Smooth muscle cell (in vitro differentiated cells): ENCODE data around the gene ACY1. TPM values are rescaled to one million over a fixed set of nuclear protein-coding genes. Genes with fewer than 3 reads are reported as not detected.

ENCODE experiments used
- DNase-seq: peaks from one replicate; lab custom pipeline; 2025; ENCODE audit not compliant: unreplicated experiment; lab: John Stamatoyannopoulos, UW
- H2AFZ ChIP-seq: fragments of 200-600 bp; sonication (generic); 2 replicates; pipeline ENCODE4 v1.6.0; 2016; ENCODE audit warnings: antibody characterized with exemption, low read depth, mild to moderate bottlenecking
- H3F3A ChIP-seq: fragments of 200-600 bp; sonication (generic); 2 replicates; pipeline ENCODE4 v1.6.0; 2017; ENCODE audit warnings: antibody characterized with exemption, low read depth
- H3K27ac ChIP-seq: fragments of 200-600 bp; sonication (generic); 2 replicates; pipeline ENCODE4 v1.5.1; 2016; ENCODE audit warnings: low read depth, mild to moderate bottlenecking
- H3K27me3 ChIP-seq: fragments of 200-600 bp; sonication (generic); 2 replicates; pipeline ENCODE4 v1.6.1; 2016; ENCODE audit warnings: low read depth, mild to moderate bottlenecking
- H3K36me3 ChIP-seq: fragments of 200-600 bp; sonication (generic); 2 replicates; pipeline ENCODE4 v1.5.1; 2016; ENCODE audit warnings: low read depth
- H3K4me1 ChIP-seq: fragments of 200-600 bp; sonication (generic); 2 replicates; pipeline ENCODE4 v1.5.1; 2016; ENCODE audit warnings: low read depth
- H3K4me2 ChIP-seq: fragments of 200-600 bp; sonication (generic); 2 replicates; pipeline ENCODE4 v1.6.0; 2016; ENCODE audit warnings: mild to moderate bottlenecking
- H3K4me3 ChIP-seq: fragments of 200-600 bp; sonication (generic); 2 replicates; pipeline ENCODE4 v1.5.1; 2016; ENCODE audit warnings: mild to moderate bottlenecking
- H3K79me2 ChIP-seq: fragments of 200-600 bp; sonication (generic); 2 replicates; pipeline ENCODE4 v1.6.0; 2016; ENCODE audit warnings: low read depth, mild to moderate bottlenecking
- H3K9ac ChIP-seq: fragments of 200-600 bp; sonication (generic); 2 replicates; pipeline ENCODE4 v1.6.0; 2016; ENCODE audit warnings: low read depth
- H3K9me3 ChIP-seq: fragments of 200-600 bp; sonication (generic); replicated peaks from 2 replicates; pipeline ENCODE4 v1.5.1; 2016; ENCODE audit warnings: low read depth
- H4K20me1 ChIP-seq: fragments of 200-600 bp; sonication (generic); 2 replicates; pipeline ENCODE4 v1.6.0; 2016; ENCODE audit warnings: low read depth
- WGBS: methylation state at CpG from one replicate; pipeline ENCODE4 v1.1.7; 2016; ENCODE audit warnings: low lambda C conversion rate; 5-methylcytosine and 5-hydroxymethylcytosine counted together
- polyA plus RNA-seq: library from polyadenylated mRNA; unstranded; fragments of >200 nt; fragmentation: Nextera tagmentation; extraction: Ambion mirVana; gene quantifications from 2 replicates; pipeline ENCODE4 v1.2.1, GENCODE V29; 2016
- total RNA-seq: library from RNA; depleted of rRNA; stranded (reverse); fragments of >200 nt; gene quantifications from 2 replicates; pipeline ENCODE4 v1.2.3, GENCODE V29; 2014
- TF ChIP-seq, protein P1 (sequence below): fragments of 200-600 bp; sonication (generic); IDR thresholded peaks from 2 replicates; pipeline ENCODE4 v1.5.1; 2017; ENCODE audit warnings: borderline replicate concordance, mild to moderate bottlenecking, antibody characterized with exemption; ENCODE audit not compliant: insufficient read depth, poor library complexity, severe bottlenecking

The ACY1 gene
- total and polyA plus RNA-seq, 2 experiments from 2014 or later: 33.8 to 39.6 TPM

DNA sequence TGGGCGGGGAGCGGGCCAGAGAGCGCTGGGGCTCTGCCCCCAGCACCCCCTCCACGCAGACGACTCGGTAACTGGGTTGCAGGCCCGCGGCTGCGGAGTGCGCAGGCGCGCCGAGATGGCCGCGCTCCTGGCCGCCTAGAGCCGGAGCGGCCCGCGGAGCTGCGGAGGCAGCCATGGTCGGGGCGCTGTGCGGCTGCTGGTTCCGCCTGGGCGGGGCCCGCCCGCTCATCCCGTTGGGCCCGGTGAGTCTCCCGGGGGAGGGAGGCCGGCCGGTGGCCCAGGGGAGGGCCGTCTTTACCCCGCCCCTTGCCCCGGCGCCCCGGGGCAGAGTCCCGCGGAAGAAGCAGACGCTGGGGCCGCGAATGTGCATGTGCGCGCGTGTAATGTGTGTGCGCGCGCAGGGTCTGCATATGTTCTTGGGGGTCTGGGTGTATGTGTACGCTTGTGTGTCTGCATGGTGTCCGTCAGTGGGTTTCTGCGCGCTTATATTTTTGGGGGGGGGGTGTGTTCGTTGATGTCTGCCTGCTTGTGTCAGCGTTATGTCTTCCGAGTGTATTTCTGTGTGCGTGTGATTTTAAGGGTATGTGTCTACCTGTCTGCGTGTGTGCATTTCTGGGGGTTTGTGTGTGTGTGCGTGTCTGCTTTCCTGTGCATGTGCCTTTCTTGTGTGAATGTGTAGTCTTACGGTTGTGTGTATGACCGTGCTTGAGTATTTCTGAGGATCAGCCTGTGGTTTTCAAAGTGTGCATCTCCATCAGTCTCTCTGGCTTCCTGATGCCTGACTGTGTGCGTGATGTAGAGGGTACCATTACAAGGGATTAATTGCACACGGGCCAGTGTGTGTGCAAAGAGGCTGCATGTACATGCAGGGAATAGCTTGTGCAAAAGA is 8.1 kb upstream of the ACY1 start, which contains the start of gene ABHD14A:
TSS of gene ABHD14A (plus strand) at position 102 of the 889 bp plus-strand sequence. CDS start at position 174, 72 bp downstream.
- Histone ChIP-seq H3K27me3 (no peaks in the 10 kb centered on the region), H2AFZ (peak within 1 kb of the TSS; percentile 95), H3K36me3 (no peaks in the 10 kb centered on the region), H3F3A (peaks cover 21% of the 10 kb centered on the region), H3K79me2 (peaks cover 8% of the 10 kb centered on the region), H3K9ac (no peak within 1 kb of the TSS), H3K4me1 (peaks cover 21% of the 10 kb centered on the region), H4K20me1 (no peaks in the 10 kb centered on the region), H3K9me3 (no peaks in the 10 kb centered on the region), H3K4me3 (peak within 1 kb of the TSS; percentile 69), H3K4me2 (peak within 1 kb of the TSS; percentile 98), H3K27ac (no peak within 1 kb of the TSS)
- 4% methylated on average over 59 of the region's 63 CpGs for WGBS
- DNase-seq: peak; percentile 39
- TF ChIP-seq, protein P1, sequence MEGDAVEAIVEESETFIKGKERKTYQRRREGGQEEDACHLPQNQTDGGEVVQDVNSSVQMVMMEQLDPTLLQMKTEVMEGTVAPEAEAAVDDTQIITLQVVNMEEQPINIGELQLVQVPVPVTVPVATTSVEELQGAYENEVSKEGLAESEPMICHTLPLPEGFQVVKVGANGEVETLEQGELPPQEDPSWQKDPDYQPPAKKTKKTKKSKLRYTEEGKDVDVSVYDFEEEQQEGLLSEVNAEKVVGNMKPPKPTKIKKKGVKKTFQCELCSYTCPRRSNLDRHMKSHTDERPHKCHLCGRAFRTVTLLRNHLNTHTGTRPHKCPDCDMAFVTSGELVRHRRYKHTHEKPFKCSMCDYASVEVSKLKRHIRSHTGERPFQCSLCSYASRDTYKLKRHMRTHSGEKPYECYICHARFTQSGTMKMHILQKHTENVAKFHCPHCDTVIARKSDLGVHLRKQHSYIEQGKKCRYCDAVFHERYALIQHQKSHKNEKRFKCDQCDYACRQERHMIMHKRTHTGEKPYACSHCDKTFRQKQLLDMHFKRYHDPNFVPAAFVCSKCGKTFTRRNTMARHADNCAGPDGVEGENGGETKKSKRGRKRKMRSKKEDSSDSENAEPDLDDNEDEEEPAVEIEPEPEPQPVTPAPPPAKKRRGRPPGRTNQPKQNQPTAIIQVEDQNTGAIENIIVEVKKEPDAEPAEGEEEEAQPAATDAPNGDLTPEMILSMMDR: peak; percentile 6

DNA sequence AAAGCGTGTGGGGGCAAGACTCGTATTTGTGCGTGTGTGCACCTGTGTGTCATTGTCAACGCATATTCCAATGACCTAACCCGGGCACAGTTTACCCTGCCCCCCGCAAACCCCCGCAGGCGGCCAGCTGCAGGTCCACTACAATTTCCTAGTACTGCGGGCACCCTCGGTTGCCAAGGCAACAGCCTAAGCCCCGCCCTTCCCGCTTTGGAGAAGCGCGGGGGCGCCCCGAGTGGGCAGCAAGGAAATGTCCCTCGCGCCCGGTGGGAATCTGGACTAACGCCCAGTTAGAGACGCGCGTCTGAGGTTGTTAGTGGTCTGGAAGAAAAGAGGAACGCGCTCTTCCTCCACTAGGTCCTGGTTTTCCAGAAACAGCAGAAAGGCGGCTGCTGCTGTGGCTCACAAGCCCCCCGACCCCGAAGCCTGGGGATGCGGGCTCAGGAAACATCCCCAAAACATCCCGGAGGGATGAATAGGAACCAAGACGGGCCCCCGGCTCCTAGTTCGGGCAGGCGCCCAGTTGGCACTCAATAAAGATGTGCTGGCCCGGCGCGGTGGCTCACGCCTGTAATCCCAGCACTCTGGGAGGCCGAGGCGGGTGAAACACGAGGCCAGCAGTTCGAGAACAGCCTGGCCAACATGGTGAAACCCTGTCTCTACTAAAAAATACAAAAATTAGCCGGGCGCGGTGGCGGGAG is 7.3 kb upstream of the ACY1 start:
- H3K36me3 ChIP-seq: no peaks in the 10 kb centered on the region
- H3F3A ChIP-seq: peaks cover 21% of the 10 kb centered on the region
- H3K27ac ChIP-seq: no peak overlapping the region
- peaks cover 21% of the 10 kb centered on the region for H3K4me1 ChIP-seq
- H3K79me2 ChIP-seq: peaks cover 16% of the 10 kb centered on the region
- DNase-seq: peak; percentile 47
- H3K4me3 ChIP-seq: peak overlapping the region; percentile 69
- peak overlapping the region; percentile 98 for H3K4me2 ChIP-seq
- peak overlapping the region; percentile 95 for H2AFZ ChIP-seq
- TF ChIP-seq, protein P1: peak; percentile 5
- no peak overlapping the region for H3K9ac ChIP-seq
- 48% methylated on average over 46 of the region's 46 CpGs for WGBS
- no peaks in the 10 kb centered on the region for H3K9me3 ChIP-seq
- H3K27me3 ChIP-seq: no peaks in the 10 kb centered on the region
- no peaks in the 10 kb centered on the region for H4K20me1 ChIP-seq

DNA sequence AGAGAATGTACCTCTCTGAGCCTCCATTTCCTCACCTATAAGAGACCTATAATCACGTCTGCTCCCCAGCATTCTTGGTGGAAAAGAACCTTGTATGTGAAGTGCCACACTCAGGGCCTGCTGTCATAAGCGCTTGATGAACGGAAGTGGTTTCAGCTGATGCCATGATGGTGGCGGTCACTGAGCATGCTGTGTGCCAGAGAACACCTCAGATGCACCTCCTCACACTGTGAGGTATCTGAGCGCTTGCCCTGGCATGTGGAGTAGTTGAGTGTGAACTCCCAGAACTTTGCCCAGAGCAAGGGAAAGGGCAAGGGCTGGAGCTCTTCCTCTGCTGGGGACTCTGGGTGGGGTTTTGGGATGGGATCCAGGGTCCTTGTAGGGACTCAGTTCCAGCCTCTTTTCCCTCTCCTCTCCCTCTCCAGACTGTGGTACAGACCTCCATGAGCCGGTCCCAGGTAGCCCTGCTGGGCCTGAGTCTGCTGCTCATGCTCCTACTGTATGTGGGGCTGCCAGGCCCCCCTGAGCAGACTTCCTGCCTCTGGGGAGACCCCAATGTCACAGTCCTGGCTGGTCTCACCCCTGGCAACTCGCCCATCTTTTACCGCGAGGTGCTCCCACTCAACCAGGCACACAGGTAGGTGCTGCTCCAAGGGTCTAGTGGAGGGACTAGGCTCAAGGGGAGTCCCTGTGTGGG is 5.7 kb upstream of the ACY1 start:
- Histone ChIP-seq H3F3A (peaks cover 21% of the 10 kb centered on the region), H4K20me1 (no peaks in the 10 kb centered on the region), H3K4me3 (no peak overlapping the region), H2AFZ (no peak overlapping the region), H3K9me3 (no peaks in the 10 kb centered on the region), H3K36me3 (no peaks in the 10 kb centered on the region), H3K27me3 (no peaks in the 10 kb centered on the region), H3K4me1 (peaks cover 28% of the 10 kb centered on the region), H3K9ac (no peak overlapping the region), H3K27ac (no peak overlapping the region), H3K4me2 (no peak overlapping the region), H3K79me2 (peaks cover 25% of the 10 kb centered on the region)
- TF ChIP-seq, protein P1: no peak
- WGBS: 99% methylated on average over 9 of the region's 9 CpGs
- DNase-seq: no peak
